Adrenal gland (tissue), 12 donors: ENCODE data around the gene RSRC1. TPM values are rescaled to one million over a fixed set of nuclear protein-coding genes. Genes with fewer than 3 reads are reported as not detected.

Source experiments
- DNase-seq, 7 donors: peaks; one replicate each; pipeline ENCODE4 v3.0.0-alpha.2; 2019 to 2020
- H3K27ac ChIP-seq, 5 donors: fragments of 200-600 bp; sonication (generic) in 4 of 5; 1 replicate in 3 of 5; 2 replicates in 2 of 5; pipeline versions ENCODE4 v1.5.1 to v1.8.0; 2016 to 2020; ENCODE audit warnings: mild to moderate bottlenecking in 1 of 5
- H3K27me3 ChIP-seq: fragments of 200-600 bp; 2 replicates; pipeline ENCODE4 v1.8.0; 2021
- H3K36me3 ChIP-seq, 2 donors: fragments of 200-600 bp; replicated peaks in 1 of 2; 1 replicate in 1 of 2; 2 replicates in 1 of 2; pipeline versions ENCODE4 v1.5.1 to v1.8.0; 2018 to 2022
- H3K4me1 ChIP-seq, 2 donors: fragments of 200-600 bp; replicated peaks in 1 of 2; 1 replicate in 1 of 2; 2 replicates in 1 of 2; pipeline versions ENCODE4 v1.5.1 to v1.8.0; 2018 to 2021
- H3K4me3 ChIP-seq, 4 donors: fragments of 200-600 bp; sonication (generic) in 3 of 4; one replicate each; pipeline ENCODE4 v1.5.1; 2016 to 2018
- H3K9me3 ChIP-seq, 3 donors: fragments of 200-600 bp; sonication (generic) in 1 of 3; replicated peaks in 1 of 3; 1 replicate in 2 of 3; 2 replicates in 1 of 3; pipeline versions ENCODE4 v1.5.1 to v1.8.0; 2016 to 2021
- POLR2A ChIP-seq, 2 donors: fragments of 450-650 bp; IDR thresholded peaks; one replicate each; pipeline ENCODE4 v1.6.1; 2017; ENCODE audit warnings: antibody characterized with exemption in 2 of 2, mild to moderate bottlenecking in 2 of 2, moderate library complexity in 1 of 2
- WGBS, 4 donors: extraction: QIAGEN DNeasy Blood & Tissue Kit in 2 of 4; methylation state at CpG; one replicate each; pipeline versions ENCODE4 v1.1.5 to v1.1.7; 2013 to 2017; 5-methylcytosine and 5-hydroxymethylcytosine counted together
- intact Hi-C, 2 donors: fragments of 100-400 bp; cut with DNase I; formaldehyde crosslinking; loops; one replicate each; pipeline versions ENCODE4 v1.14.1 to v1.15.0; 2022 to 2023
- polyA plus RNA-seq, 3 donors: library from polyadenylated mRNA; stranded (reverse); fragments of 200-250 nt in 2 of 3; fragments of 350-450 nt in 1 of 3; fragmentation: Illumina TruSeq in 1 of 3; extraction: RNeasy Lipid Tissue Mini Kit (QIAGEN cat#74804) in 1 of 3; gene quantifications; one replicate each; pipeline ENCODE4 v1.2.3, GENCODE V29; 2013 to 2014
- total RNA-seq, 9 donors: library from RNA; depleted of rRNA in 4 of 9; stranded (reverse); fragments of >200 nt in 4 of 9; fragments of 120-200 nt in 1 of 9; fragmentation: NEBNext Ultra II Directional in 1 of 9; extraction: Animal tissue kit (Norgen Biotek cat#: 25700) in 1 of 9; gene quantifications; one replicate each; pipeline versions ENCODE4 v1.1.0 to v1.2.4, GENCODE V29; 2013 to 2023
- TF ChIP-seq, protein P1 (sequence below), 6 experiments: fragments of 450-650 bp in 4 of 6; fragments of 200-600 bp in 2 of 6; sonication (generic) in 1 of 6; IDR thresholded peaks; 1 replicate in 5 of 6; 2 replicates in 1 of 6; pipeline versions ENCODE4 v1.5.1 to v1.8.0; 2016 to 2021; ENCODE audit warnings: antibody characterized with exemption in 6 of 6, mild to moderate bottlenecking in 2 of 6, moderate library complexity in 1 of 6
- donor health status: healthy with polysubstance abuse.
- donor health status: Bipolar disorder and iron deficiency.
- donor health status: DM: yes; HTN: yes; CAD: no.
- donor health status: DM: no; HTN: no; CAD: no.
- donor health status: DM: no; HTN: no; CAD: no.
- donor health status: DM: yes; HTN: yes; CAD: no.

The RSRC1 gene
- total and polyA plus RNA-seq, 12 donors = 12.6 to 125 (median 37.5) TPM

DNA sequence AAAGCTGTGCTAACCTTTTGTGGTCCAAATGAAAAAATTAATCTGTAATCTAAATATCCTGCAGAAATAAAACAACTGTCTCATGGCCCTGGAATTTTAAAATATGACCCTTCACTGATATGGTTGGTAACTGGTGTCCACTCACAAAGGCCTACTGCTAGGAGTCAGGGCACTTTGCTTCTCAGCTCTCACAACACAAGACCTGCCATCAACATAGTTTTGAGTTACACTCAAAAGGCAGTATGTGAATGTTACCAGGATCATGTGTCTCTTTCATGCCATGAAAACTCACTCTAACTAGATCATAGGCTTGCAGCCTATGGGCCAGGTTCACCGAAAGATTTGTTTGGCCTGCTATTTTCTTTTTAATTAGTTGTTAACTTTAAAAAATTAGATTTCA is 451.1 kb downstream of the RSRC1 start:
- Histone ChIP-seq H3K36me3 (no peaks in the 10 kb centered on the region), H3K27ac (no peak overlapping the region), H3K4me1 (no peaks in the 10 kb centered on the region)

DNA sequence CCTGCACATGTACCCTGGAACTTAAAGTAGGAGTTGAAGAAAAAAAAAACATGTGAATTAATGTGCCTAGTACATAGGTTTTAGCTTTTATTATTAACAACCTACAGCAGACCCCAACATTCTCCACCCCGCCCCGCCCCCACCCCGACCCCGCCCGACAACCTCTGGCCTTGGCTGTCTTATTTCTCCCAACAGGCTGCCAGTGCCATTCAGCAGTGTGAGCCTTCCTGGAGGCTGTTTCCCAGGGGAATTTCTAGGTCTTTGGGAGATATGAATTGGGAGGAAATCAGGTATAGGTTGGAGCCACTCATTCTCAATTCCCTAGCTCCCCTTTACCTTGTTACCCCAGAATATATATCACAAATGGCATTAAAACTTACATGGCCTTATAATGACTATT is 452.8 kb downstream of the RSRC1 start:
- H3K4me3 ChIP-seq = no peak overlapping the region
- H3K4me1 ChIP-seq = no peaks in the 10 kb centered on the region
- no peaks in the 10 kb centered on the region for H3K27me3 ChIP-seq
- DNase-seq = no peak
- no peak overlapping the region for H3K27ac ChIP-seq
- 60 to 87% (median 71%) methylated on average over 5 of the region's 5 CpGs for WGBS, 4 donors
- intact Hi-C loops = no loop called here
- TF ChIP-seq, protein P1, sequence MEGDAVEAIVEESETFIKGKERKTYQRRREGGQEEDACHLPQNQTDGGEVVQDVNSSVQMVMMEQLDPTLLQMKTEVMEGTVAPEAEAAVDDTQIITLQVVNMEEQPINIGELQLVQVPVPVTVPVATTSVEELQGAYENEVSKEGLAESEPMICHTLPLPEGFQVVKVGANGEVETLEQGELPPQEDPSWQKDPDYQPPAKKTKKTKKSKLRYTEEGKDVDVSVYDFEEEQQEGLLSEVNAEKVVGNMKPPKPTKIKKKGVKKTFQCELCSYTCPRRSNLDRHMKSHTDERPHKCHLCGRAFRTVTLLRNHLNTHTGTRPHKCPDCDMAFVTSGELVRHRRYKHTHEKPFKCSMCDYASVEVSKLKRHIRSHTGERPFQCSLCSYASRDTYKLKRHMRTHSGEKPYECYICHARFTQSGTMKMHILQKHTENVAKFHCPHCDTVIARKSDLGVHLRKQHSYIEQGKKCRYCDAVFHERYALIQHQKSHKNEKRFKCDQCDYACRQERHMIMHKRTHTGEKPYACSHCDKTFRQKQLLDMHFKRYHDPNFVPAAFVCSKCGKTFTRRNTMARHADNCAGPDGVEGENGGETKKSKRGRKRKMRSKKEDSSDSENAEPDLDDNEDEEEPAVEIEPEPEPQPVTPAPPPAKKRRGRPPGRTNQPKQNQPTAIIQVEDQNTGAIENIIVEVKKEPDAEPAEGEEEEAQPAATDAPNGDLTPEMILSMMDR (IDR thresholded peaks at IDR 0.05) = no peak
- no peaks in the 10 kb centered on the region for H3K9me3 ChIP-seq
- H3K36me3 ChIP-seq = no peaks in the 10 kb centered on the region

More for the DNA sequence above, 451.1 kb downstream of the RSRC1 start:
- no peak overlapping the region for H3K4me3 ChIP-seq
- no peaks in the 10 kb centered on the region for H3K9me3 ChIP-seq
- intact Hi-C loops = no loop called here
- TF ChIP-seq POLR2A (IDR thresholded peaks at IDR 0.05) = no peak
- TF ChIP-seq, protein P1 (IDR thresholded peaks at IDR 0.05) = no peak
- no peak for DNase-seq
- 93 to 98% (median 95%) methylated on average over 1 of the region's 1 CpG for WGBS, 4 donors
- H3K27me3 ChIP-seq = no peaks in the 10 kb centered on the region

DNA sequence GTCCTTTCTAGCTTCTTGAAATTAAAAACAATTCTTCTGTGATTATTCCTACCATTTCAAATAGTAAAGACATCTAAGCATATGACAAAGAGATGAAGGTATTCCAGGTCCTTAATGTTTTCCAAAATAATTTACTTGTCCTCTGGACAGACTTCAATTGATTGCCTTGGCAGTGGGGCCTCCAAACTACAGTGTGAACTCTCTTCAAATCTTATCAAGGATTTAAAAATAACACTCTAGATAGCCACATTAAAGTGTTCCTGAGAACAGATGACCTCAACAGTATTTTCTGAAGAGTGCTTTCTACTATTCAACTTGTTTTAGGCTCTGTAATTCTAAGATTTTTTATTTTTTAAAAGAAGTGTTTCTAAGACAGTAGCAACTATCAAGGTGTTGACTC is 453.2 kb downstream of the RSRC1 start:
- TF ChIP-seq POLR2A (IDR thresholded peaks at IDR 0.05) = no peak
- TF ChIP-seq, protein P1 (IDR thresholded peaks at IDR 0.05) = no peak
- intact Hi-C loops = no loop called here
- DNase-seq = no peak
- H3K4me3 ChIP-seq = no peak overlapping the region
- H3K27ac ChIP-seq = no peak overlapping the region
- no peaks in the 10 kb centered on the region for H3K4me1 ChIP-seq
- H3K27me3 ChIP-seq = no peaks in the 10 kb centered on the region
- H3K9me3 ChIP-seq = no peaks in the 10 kb centered on the region
- no peaks in the 10 kb centered on the region for H3K36me3 ChIP-seq

DNA sequence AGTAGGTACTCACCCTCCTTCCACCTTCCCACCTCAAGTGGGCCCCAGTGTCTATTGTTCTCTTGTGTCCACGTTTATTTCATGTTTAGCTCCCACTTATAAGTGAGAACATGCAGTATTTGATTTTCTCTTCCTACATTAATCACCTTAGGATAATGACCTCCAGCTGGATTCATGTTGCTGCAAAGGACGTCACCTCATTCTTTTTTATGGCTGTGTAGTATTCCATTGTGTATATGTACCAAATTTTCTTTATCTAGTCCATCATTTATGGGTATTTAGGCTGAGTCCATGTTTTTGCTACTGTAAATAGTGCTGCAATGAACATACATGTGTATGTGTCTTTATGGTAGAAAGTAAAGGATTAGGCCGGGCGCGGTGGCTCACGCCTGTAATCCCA is 455.2 kb downstream of the RSRC1 start:
- no peak for DNase-seq
- Histone ChIP-seq H3K4me3 (no peak overlapping the region), H3K9me3 (no peaks in the 10 kb centered on the region), H3K27me3 (no peaks in the 10 kb centered on the region), H3K4me1 (no peaks in the 10 kb centered on the region), H3K36me3 (no peaks in the 10 kb centered on the region), H3K27ac (no peak overlapping the region)
- intact Hi-C loops = no loop called here
- no peak for TF ChIP-seq POLR2A (IDR thresholded peaks at IDR 0.05)
- TF ChIP-seq, protein P1 (IDR thresholded peaks at IDR 0.05) = no peak
- 92 to 96% (median 94%) methylated on average over 6 of the region's 6 CpGs for WGBS, 4 donors
